ENCODE measurements around the gene GAS2. TPM values are rescaled to one million over a fixed set of nuclear protein-coding genes. Genes with fewer than 3 reads are reported as not detected.

Gene GAS2
- total RNA-seq, 2 donors from 2014 or later: 13.2 to 24.6 TPM

- intact Hi-C loops (cut with DNase I): no loop called here
- TF ChIP-seq POLR2A (IDR thresholded peaks at IDR 0.05): no peak
- no peak for TF ChIP-seq CTCF (IDR thresholded peaks at IDR 0.05)
- no peak for ATAC-seq
- H3K27me3 ChIP-seq: no peaks in the 10 kb centered on the region
- H3K4me3 ChIP-seq: no peak overlapping the region
- peaks cover 24% of the 10 kb centered on the region for H3K4me1 ChIP-seq
- H3K9me3 ChIP-seq: no peaks in the 10 kb centered on the region
- no peaks in the 10 kb centered on the region for H3K36me3 ChIP-seq (replicated peaks in 1 of 2; ENCODE audit: insufficient read depth in 1 of 2, low read depth in 2 of 2)
- 83 to 88% methylated on average over 3 of the region's 3 CpGs for WGBS, 2 donors
- DNase-seq: no peak
- no peak overlapping the region for H3K27ac ChIP-seq
These were observed 56.9 kb downstream of the GAS2 start for GRCh38 chr11:22723274-22723673.

- peak overlapping the region in 3 of 4 donors; percentile 9 to 54 (median 44) for H3K27ac ChIP-seq
- DNase-seq: no peak
- H3K27me3 ChIP-seq: no peaks in the 10 kb centered on the region
- 6 to 19% methylated on average over 3 of the region's 3 CpGs for WGBS, 2 donors
- TF ChIP-seq CTCF (IDR thresholded peaks at IDR 0.05) (no peak), POLR2A (IDR thresholded peaks at IDR 0.05) (no peak)
- H3K4me3 ChIP-seq: no peak overlapping the region
- H3K36me3 ChIP-seq (replicated peaks in 1 of 2; ENCODE audit: insufficient read depth in 1 of 2, low read depth in 2 of 2): no peaks in the 10 kb centered on the region
- peaks cover 24% of the 10 kb centered on the region for H3K4me1 ChIP-seq
- no peaks in the 10 kb centered on the region for H3K9me3 ChIP-seq
- intact Hi-C loops (cut with DNase I): no loop called here
- peak; percentile 79 for ATAC-seq
These were observed 58.7 kb downstream of the GAS2 start for GRCh38 chr11:22725079-22725478.

GRCh38 chr11:22728600-22729389 lies 62.4 kb downstream of the GAS2 start:
- peaks cover 16% of the 10 kb centered on the region for H3K4me1 ChIP-seq
- no peak for TF ChIP-seq CTCF (IDR thresholded peaks at IDR 0.05)
- no peak for TF ChIP-seq POLR2A (IDR thresholded peaks at IDR 0.05)
- DNase-seq (no peak), ATAC-seq (no peak)
- no peak overlapping the region for H3K4me3 ChIP-seq
- no peaks in the 10 kb centered on the region for H3K36me3 ChIP-seq (replicated peaks in 1 of 2; ENCODE audit: insufficient read depth in 1 of 2, low read depth in 2 of 2)
- H3K9me3 ChIP-seq: no peaks in the 10 kb centered on the region
- no peak overlapping the region for H3K27ac ChIP-seq
- WGBS, 2 donors: 23% methylated on average over 3 of the region's 3 CpGs
- H3K27me3 ChIP-seq: no peaks in the 10 kb centered on the region
- intact Hi-C loops (cut with DNase I): no loop called here

- no peak overlapping the region for H3K4me3 ChIP-seq
- no peak for TF ChIP-seq POLR2A (IDR thresholded peaks at IDR 0.05)
- TF ChIP-seq CTCF (IDR thresholded peaks at IDR 0.05): peak in 5 of 7 experiments; percentile 33 to 62 (median 58)
- no peak overlapping the region for H3K27ac ChIP-seq
- intact Hi-C loops (cut with DNase I): no loop called here
- no peaks in the 10 kb centered on the region for H3K36me3 ChIP-seq (replicated peaks in 1 of 2; ENCODE audit: insufficient read depth in 1 of 2, low read depth in 2 of 2)
- H3K9me3 ChIP-seq: no peaks in the 10 kb centered on the region
- H3K4me1 ChIP-seq: peaks cover 7% of the 10 kb centered on the region
- DNase-seq (peak in 1 of 4 donors; percentile 28), ATAC-seq (peak; percentile 53)
- 16 to 25% methylated on average over 1 of the region's 1 CpG for WGBS, 2 donors
- H3K27me3 ChIP-seq: no peaks in the 10 kb centered on the region
These were observed 63.9 kb downstream of the GAS2 start for GRCh38 chr11:22730319-22730718.

GRCh38 chr11:22732588-22732987 lies 66.2 kb downstream of the GAS2 start:
- 44 to 47% methylated on average over 2 of the region's 2 CpGs for WGBS, 2 donors
- no peak overlapping the region for H3K27ac ChIP-seq
- intact Hi-C loops (cut with DNase I): no loop called here
- H3K4me3 ChIP-seq: no peak overlapping the region
- DNase-seq: no peak
- TF ChIP-seq POLR2A (IDR thresholded peaks at IDR 0.05): no peak
- TF ChIP-seq CTCF (IDR thresholded peaks at IDR 0.05): no peak
- ATAC-seq: no peak
- no peaks in the 10 kb centered on the region for H3K27me3 ChIP-seq
- H3K9me3 ChIP-seq: no peaks in the 10 kb centered on the region
- no peaks in the 10 kb centered on the region for H3K36me3 ChIP-seq (replicated peaks in 1 of 2; ENCODE audit: insufficient read depth in 1 of 2, low read depth in 2 of 2)
- H3K4me1 ChIP-seq: no peaks in the 10 kb centered on the region

Measured in body of pancreas (tissue), 4 donors.